ENCODE results near the gene CLTC.
A peak's percentile ranks its signal among the peaks of the same experiment; 100 is the strongest.

CLTC gene

GRCh38 chr17:59617156-59617732, 2.5 kb upstream of the CLTC start:
- H3K9ac ChIP-seq (ENCODE audit: low read depth in 1 of 2, low read length in 2 of 2): no peak overlapping the region
- no peaks in the 10 kb centered on the region for H3K9me3 ChIP-seq (ENCODE audit: control insufficient read depth in 1 of 2, low read length in 2 of 2)
- H3K4me3 ChIP-seq (ENCODE audit: low read depth in 1 of 2, low read length in 2 of 2): no peak overlapping the region
- no peaks in the 10 kb centered on the region for H3K36me3 ChIP-seq (ENCODE audit: control insufficient read depth in 1 of 2, insufficient read depth in 2 of 2, low read length in 2 of 2)
- no peaks in the 10 kb centered on the region for H3K27me3 ChIP-seq (ENCODE audit: control insufficient read depth in 1 of 2, insufficient read depth in 2 of 2, low read length in 2 of 2)
- peaks cover 19 to 22% of the 10 kb centered on the region in 2 donors for H3K4me1 ChIP-seq (ENCODE audit: control insufficient read depth in 1 of 2, insufficient read depth in 2 of 2, low read length in 2 of 2)
- H3K27ac ChIP-seq (ENCODE audit: low read depth, low read length): no peak overlapping the region

- Histone ChIP-seq H3K9ac (ENCODE audit: low read depth in 1 of 2, low read length in 2 of 2) (peak overlapping the region; percentile 96 to 97), H3K4me3 (ENCODE audit: low read depth in 1 of 2, low read length in 2 of 2) (peak overlapping the region; percentile 79 to 98), H3K27me3 (ENCODE audit: control insufficient read depth in 1 of 2, insufficient read depth in 2 of 2, low read length in 2 of 2) (no peaks in the 10 kb centered on the region), H3K4me1 (ENCODE audit: control insufficient read depth in 1 of 2, insufficient read depth in 2 of 2, low read length in 2 of 2) (peaks cover 34% of the 10 kb centered on the region in 2 donors), H3K9me3 (ENCODE audit: control insufficient read depth in 1 of 2, low read length in 2 of 2) (no peaks in the 10 kb centered on the region), H3K27ac (ENCODE audit: low read depth, low read length) (peak overlapping the region; percentile 99), H3K36me3 (ENCODE audit: control insufficient read depth in 1 of 2, insufficient read depth in 2 of 2, low read length in 2 of 2) (no peaks in the 10 kb centered on the region)
Measured at GRCh38 chr17:59619035-59619297, 729 bp upstream of the CLTC start.

GRCh38 chr17:59620064-59620359, 317 bp downstream of the CLTC start:
- peak overlapping the region; percentile 79 to 98 for H3K4me3 ChIP-seq (ENCODE audit: low read depth in 1 of 2, low read length in 2 of 2)
- no peaks in the 10 kb centered on the region for H3K27me3 ChIP-seq (ENCODE audit: control insufficient read depth in 1 of 2, insufficient read depth in 2 of 2, low read length in 2 of 2)
- peak overlapping the region; percentile 99 for H3K27ac ChIP-seq (ENCODE audit: low read depth, low read length)
- H3K9me3 ChIP-seq (ENCODE audit: control insufficient read depth in 1 of 2, low read length in 2 of 2): no peaks in the 10 kb centered on the region
- peak overlapping the region; percentile 96 to 97 for H3K9ac ChIP-seq (ENCODE audit: low read depth in 1 of 2, low read length in 2 of 2)
- H3K36me3 ChIP-seq (ENCODE audit: control insufficient read depth in 1 of 2, insufficient read depth in 2 of 2, low read length in 2 of 2): no peaks in the 10 kb centered on the region
- peaks cover 39% of the 10 kb centered on the region in 2 donors for H3K4me1 ChIP-seq (ENCODE audit: control insufficient read depth in 1 of 2, insufficient read depth in 2 of 2, low read length in 2 of 2)

GRCh38 chr17:59620518-59621259, 994 bp downstream of the CLTC start:
- H3K27me3 ChIP-seq (ENCODE audit: control insufficient read depth in 1 of 2, insufficient read depth in 2 of 2, low read length in 2 of 2): no peaks in the 10 kb centered on the region
- H3K36me3 ChIP-seq (ENCODE audit: control insufficient read depth in 1 of 2, insufficient read depth in 2 of 2, low read length in 2 of 2): no peaks in the 10 kb centered on the region
- no peaks in the 10 kb centered on the region for H3K9me3 ChIP-seq (ENCODE audit: control insufficient read depth in 1 of 2, low read length in 2 of 2)
- H3K4me3 ChIP-seq (ENCODE audit: low read depth in 1 of 2, low read length in 2 of 2): peak overlapping the region; percentile 79 to 98
- H3K4me1 ChIP-seq (ENCODE audit: control insufficient read depth in 1 of 2, insufficient read depth in 2 of 2, low read length in 2 of 2): peaks cover 39 to 42% of the 10 kb centered on the region in 2 donors
- H3K9ac ChIP-seq (ENCODE audit: low read depth in 1 of 2, low read length in 2 of 2): peak overlapping the region; percentile 96 to 97
- peak overlapping the region; percentile 99 for H3K27ac ChIP-seq (ENCODE audit: low read depth, low read length)

GRCh38 chr17:59621771-59622170, 2.1 kb downstream of the CLTC start:
- no peak overlapping the region for H3K27ac ChIP-seq (ENCODE audit: low read depth, low read length)
- H3K9ac ChIP-seq (ENCODE audit: low read depth in 1 of 2, low read length in 2 of 2): peak overlapping the region; percentile 9 to 67
- H3K27me3 ChIP-seq (ENCODE audit: control insufficient read depth in 1 of 2, insufficient read depth in 2 of 2, low read length in 2 of 2): no peaks in the 10 kb centered on the region
- no peaks in the 10 kb centered on the region for H3K36me3 ChIP-seq (ENCODE audit: control insufficient read depth in 1 of 2, insufficient read depth in 2 of 2, low read length in 2 of 2)
- peaks cover 48 to 50% of the 10 kb centered on the region in 2 donors for H3K4me1 ChIP-seq (ENCODE audit: control insufficient read depth in 1 of 2, insufficient read depth in 2 of 2, low read length in 2 of 2)
- H3K4me3 ChIP-seq (ENCODE audit: low read depth in 1 of 2, low read length in 2 of 2): peak overlapping the region; percentile 79 to 98
- no peaks in the 10 kb centered on the region for H3K9me3 ChIP-seq (ENCODE audit: control insufficient read depth in 1 of 2, low read length in 2 of 2)

- Histone ChIP-seq H3K9ac (ENCODE audit: low read depth in 1 of 2, low read length in 2 of 2) (no peak overlapping the region), H3K27me3 (ENCODE audit: control insufficient read depth in 1 of 2, insufficient read depth in 2 of 2, low read length in 2 of 2) (no peaks in the 10 kb centered on the region), H3K4me3 (ENCODE audit: low read depth in 1 of 2, low read length in 2 of 2) (peak overlapping the region in 1 of 2 donors; percentile 53), H3K27ac (ENCODE audit: low read depth, low read length) (no peak overlapping the region), H3K9me3 (ENCODE audit: control insufficient read depth in 1 of 2, low read length in 2 of 2) (no peaks in the 10 kb centered on the region), H3K36me3 (ENCODE audit: control insufficient read depth in 1 of 2, insufficient read depth in 2 of 2, low read length in 2 of 2) (no peaks in the 10 kb centered on the region), H3K4me1 (ENCODE audit: control insufficient read depth in 1 of 2, insufficient read depth in 2 of 2, low read length in 2 of 2) (peaks cover 56 to 57% of the 10 kb centered on the region in 2 donors)
Measured at GRCh38 chr17:59623151-59623550, 3.5 kb downstream of the CLTC start.

GRCh38 chr17:59626756-59627155, 7.1 kb downstream of the CLTC start:
- H3K4me1 ChIP-seq (ENCODE audit: control insufficient read depth in 1 of 2, insufficient read depth in 2 of 2, low read length in 2 of 2): peaks cover 47 to 51% of the 10 kb centered on the region in 2 donors
- H3K9me3 ChIP-seq (ENCODE audit: control insufficient read depth in 1 of 2, low read length in 2 of 2): no peaks in the 10 kb centered on the region
- H3K4me3 ChIP-seq (ENCODE audit: low read depth in 1 of 2, low read length in 2 of 2): no peak overlapping the region
- peaks cover 0 to 3% of the 10 kb centered on the region in 2 donors for H3K36me3 ChIP-seq (ENCODE audit: control insufficient read depth in 1 of 2, insufficient read depth in 2 of 2, low read length in 2 of 2)
- no peaks in the 10 kb centered on the region for H3K27me3 ChIP-seq (ENCODE audit: control insufficient read depth in 1 of 2, insufficient read depth in 2 of 2, low read length in 2 of 2)
- H3K9ac ChIP-seq (ENCODE audit: low read depth in 1 of 2, low read length in 2 of 2): no peak overlapping the region
- H3K27ac ChIP-seq (ENCODE audit: low read depth, low read length): no peak overlapping the region

GRCh38 chr17:59627274-59627673, 7.6 kb downstream of the CLTC start:
- peaks cover 42 to 46% of the 10 kb centered on the region in 2 donors for H3K4me1 ChIP-seq (ENCODE audit: control insufficient read depth in 1 of 2, insufficient read depth in 2 of 2, low read length in 2 of 2)
- H3K27me3 ChIP-seq (ENCODE audit: control insufficient read depth in 1 of 2, insufficient read depth in 2 of 2, low read length in 2 of 2): no peaks in the 10 kb centered on the region
- H3K9me3 ChIP-seq (ENCODE audit: control insufficient read depth in 1 of 2, low read length in 2 of 2): no peaks in the 10 kb centered on the region
- no peak overlapping the region for H3K9ac ChIP-seq (ENCODE audit: low read depth in 1 of 2, low read length in 2 of 2)
- peaks cover 0 to 3% of the 10 kb centered on the region in 2 donors for H3K36me3 ChIP-seq (ENCODE audit: control insufficient read depth in 1 of 2, insufficient read depth in 2 of 2, low read length in 2 of 2)
- H3K4me3 ChIP-seq (ENCODE audit: low read depth in 1 of 2, low read length in 2 of 2): no peak overlapping the region
- no peak overlapping the region for H3K27ac ChIP-seq (ENCODE audit: low read depth, low read length)

GRCh38 chr17:59627770-59628171, 8.1 kb downstream of the CLTC start:
- Histone ChIP-seq H3K36me3 (ENCODE audit: control insufficient read depth in 1 of 2, insufficient read depth in 2 of 2, low read length in 2 of 2) (peaks cover 0 to 3% of the 10 kb centered on the region in 2 donors), H3K4me3 (ENCODE audit: low read depth in 1 of 2, low read length in 2 of 2) (no peak overlapping the region), H3K27me3 (ENCODE audit: control insufficient read depth in 1 of 2, insufficient read depth in 2 of 2, low read length in 2 of 2) (no peaks in the 10 kb centered on the region), H3K9me3 (ENCODE audit: control insufficient read depth in 1 of 2, low read length in 2 of 2) (no peaks in the 10 kb centered on the region), H3K27ac (ENCODE audit: low read depth, low read length) (no peak overlapping the region), H3K4me1 (ENCODE audit: control insufficient read depth in 1 of 2, insufficient read depth in 2 of 2, low read length in 2 of 2) (peaks cover 40 to 44% of the 10 kb centered on the region in 2 donors), H3K9ac (ENCODE audit: low read depth in 1 of 2, low read length in 2 of 2) (no peak overlapping the region)

- Histone ChIP-seq H3K36me3 (ENCODE audit: control insufficient read depth in 1 of 2, insufficient read depth in 2 of 2, low read length in 2 of 2) (peaks cover 0 to 3% of the 10 kb centered on the region in 2 donors), H3K27ac (ENCODE audit: low read depth, low read length) (no peak overlapping the region), H3K27me3 (ENCODE audit: control insufficient read depth in 1 of 2, insufficient read depth in 2 of 2, low read length in 2 of 2) (no peaks in the 10 kb centered on the region), H3K9me3 (ENCODE audit: control insufficient read depth in 1 of 2, low read length in 2 of 2) (no peaks in the 10 kb centered on the region), H3K4me1 (ENCODE audit: control insufficient read depth in 1 of 2, insufficient read depth in 2 of 2, low read length in 2 of 2) (peaks cover 34 to 41% of the 10 kb centered on the region in 2 donors), H3K4me3 (ENCODE audit: low read depth in 1 of 2, low read length in 2 of 2) (no peak overlapping the region), H3K9ac (ENCODE audit: low read depth in 1 of 2, low read length in 2 of 2) (no peak overlapping the region)
Measured at GRCh38 chr17:59629174-59629573, 9.5 kb downstream of the CLTC start.
